Neural progenitor cell (in vitro differentiated cells): ENCODE results near the gene TTC21A.

ENCODE experiments used
- CTCF ChIP-seq: fragments of 200-600 bp; sonication (generic); IDR thresholded peaks from 2 replicates; pipeline ENCODE4 v1.5.1; 2017; ENCODE audit warnings: antibody characterized with exemption, mild to moderate bottlenecking
- EZH2phosphoT487 ChIP-seq: fragments of 200-600 bp; sonication (generic); IDR thresholded peaks from 2 replicates; pipeline ENCODE4 v1.6.1; 2017; ENCODE audit warnings: antibody characterized with exemption

- TF ChIP-seq CTCF (no peak), EZH2phosphoT487 (no peak)
These were observed 29.3 kb downstream of the TTC21A start for GRCh38 chr3:39136533-39137434.
